SKM-1 (cell line): Measurements from ENCODE around the gene SPACA5.
A peak's percentile ranks its signal among the peaks of the same experiment; 100 is the strongest.
"Not testable (repeated sequence)": the region's sequence is repeated elsewhere in the genome, so short reads cannot be mapped to it uniquely, and the experiment has no call there.

ENCODE experiments used
- DNase-seq: peaks from one replicate; lab custom pipeline; 2025; ENCODE audit not compliant: unreplicated experiment; lab: John Stamatoyannopoulos, UW

Gene SPACA5

GRCh38 chrX:48021026-48021900 is 14.5 kb downstream of the SPACA5 start:
- DNase-seq, result peak; percentile 47

GRCh38 chrX:48022100-48022499 is 15.3 kb downstream of the SPACA5 start:
- DNase-seq, result no peak

- DNase-seq, result no peak
Measured at GRCh38 chrX:48022738-48023137, 15.9 kb downstream of the SPACA5 start.

- DNase-seq, result peak; percentile 24
Measured at GRCh38 chrX:48025561-48025960, 18.8 kb downstream of the SPACA5 start.

GRCh38 chrX:48027545-48027944 is 20.8 kb downstream of the SPACA5 start:
- not testable (repeated sequence) for DNase-seq

GRCh38 chrX:48028091-48028490 is 21.3 kb downstream of the SPACA5 start:
- DNase-seq, result no peak

GRCh38 chrX:48030237-48030636 is 23.4 kb downstream of the SPACA5 start:
- no peak for DNase-seq

- not testable (repeated sequence) for DNase-seq
Measured at GRCh38 chrX:48030641-48031173, 23.9 kb downstream of the SPACA5 start.

GRCh38 chrX:48035891-48036290 is 29.1 kb downstream of the SPACA5 start:
- no peak for DNase-seq

- DNase-seq, result no peak
Measured at GRCh38 chrX:48043056-48043455, 36.3 kb downstream of the SPACA5 start.

- DNase-seq, result no peak
Measured at GRCh38 chrX:48045410-48046311, 38.9 kb downstream of the SPACA5 start.

GRCh38 chrX:48046846-48047245 is 40.1 kb downstream of the SPACA5 start:
- no peak for DNase-seq

GRCh38 chrX:48058621-48059295 is 52.0 kb downstream of the SPACA5 start:
- no peak for DNase-seq

GRCh38 chrX:48059296-48059639 is 52.5 kb downstream of the SPACA5 start:
- DNase-seq, result no peak
